ENCODE results near the gene RABEP2. TPM values are rescaled to one million over a fixed set of nuclear protein-coding genes. Genes with fewer than 3 reads are reported as not detected.

Gene RABEP2
- total and polyA plus RNA-seq, 5 experiments from 2014 or later: 2.8 to 35.7 (median 6.5) TPM

- Mint-ChIP-seq H3K4me1 (peaks cover 6 to 22% (median 14%) of the 10 kb centered on the region in 4 donors), H3K36me3 (no peaks in the 10 kb centered on the region), H3K4me3 (peak overlapping the region in 1 of 10 donors; percentile 24), H3K27ac (peak overlapping the region in 3 of 10 donors; percentile 15 to 73 (median 21)), H3K27me3 (no peaks in the 10 kb centered on the region), H3K9me3 (no peaks in the 10 kb centered on the region)
- POLR2A ChIA-PET: interaction anchor here (0.7 to 2.9 kb wide), 2 partner anchors 13 to 1799 kb away, joined by 3 to 20 read pairs; partner anchors contain the start of gene TUFM
- ATAC-seq: no peak
- DNase-seq: no peak
Measured at GRCh38 chr16:28859326-28859725, 65.7 kb downstream of the RABEP2 start.

- peaks cover 5 to 16% (median 8%) of the 10 kb centered on the region in 4 donors for H3K4me1 Mint-ChIP-seq
- H3K4me3 Mint-ChIP-seq: no peak overlapping the region
- no peak for ATAC-seq
- POLR2A ChIA-PET: interaction anchor here (2.9 kb wide), 1 partner anchor 12 kb away, joined by 20 read pairs; the partner anchor contains the start of gene TUFM
- DNase-seq: no peak
- no peaks in the 10 kb centered on the region for H3K36me3 Mint-ChIP-seq
- H3K9me3 Mint-ChIP-seq: no peaks in the 10 kb centered on the region
- peak overlapping the region in 1 of 10 donors; percentile 41 for H3K27ac Mint-ChIP-seq
- no peaks in the 10 kb centered on the region for H3K27me3 Mint-ChIP-seq
Measured at GRCh38 chr16:28858421-28858820, 66.6 kb downstream of the RABEP2 start.

Other genes starting within 250 kb of the RABEP2 start
- gene EIF3C, start 213.8 kb downstream of the RABEP2 start, total RNA-seq: 100 to 1,000 TPM; 271 to 279 TPM
- 100 to 1,000 TPM; 208 to 320 (median 221) TPM for gene EIF3C, start 213.8 kb downstream of the RABEP2 start, polyA plus RNA-seq
- 1 to 10 TPM; 5.8 to 6.2 TPM for gene NPIPB9, start 173.5 kb downstream of the RABEP2 start, total RNA-seq
- gene NPIPB9, start 173.5 kb downstream of the RABEP2 start, polyA plus RNA-seq: under 1 TPM in 2 of 3 donors, not detected in 1; 0.25 to 0.53 TPM
- 100 to 1,000 TPM; 310 to 339 TPM for gene ATXN2L, start 102.2 kb downstream of the RABEP2 start, total RNA-seq
- 10 to 100 TPM; 14.2 to 28.4 (median 19.5) TPM for gene ATXN2L, start 102.2 kb downstream of the RABEP2 start, polyA plus RNA-seq
- 100 to 1,000 TPM; 117 to 120 TPM for gene TUFM, start 78.9 kb downstream of the RABEP2 start, total RNA-seq
- gene TUFM, start 78.9 kb downstream of the RABEP2 start, polyA plus RNA-seq: 100 to 1,000 TPM; 141 to 155 (median 152) TPM
- 100 to 1,000 TPM; 110 to 117 TPM for gene SH2B1, start 61.4 kb downstream of the RABEP2 start, total RNA-seq
- gene SH2B1, start 61.4 kb downstream of the RABEP2 start, polyA plus RNA-seq: 1 to 10 TPM; 1.1 to 2.5 (median 2.2) TPM
- 1 to 10 TPM in 1 of 2 experiments, under 1 TPM in 1; 0.58 to 1.2 TPM for gene ATP2A1, start 46.8 kb downstream of the RABEP2 start, total RNA-seq
- gene ATP2A1, start 46.8 kb downstream of the RABEP2 start, polyA plus RNA-seq: not detected
- 1 to 10 TPM; 6.9 to 7.6 TPM for gene CD19, start 6.7 kb upstream of the RABEP2 start, total RNA-seq
- gene CD19, start 6.7 kb upstream of the RABEP2 start, polyA plus RNA-seq: under 1 TPM; 0.17 to 0.19 (median 0.19) TPM
- 100 to 1,000 TPM; 112 to 116 TPM for gene NFATC2IP, start 25.7 kb upstream of the RABEP2 start, total RNA-seq
- gene NFATC2IP, start 25.7 kb upstream of the RABEP2 start, polyA plus RNA-seq: 10 to 100 TPM; 22.8 to 30.2 (median 28.7) TPM
- 10 to 100 TPM; 38.1 to 45.0 TPM for gene SPNS1, start 49.5 kb upstream of the RABEP2 start, total RNA-seq
- 10 to 100 TPM; 12.7 to 29.7 (median 24.9) TPM for gene SPNS1, start 49.5 kb upstream of the RABEP2 start, polyA plus RNA-seq
- 100 to 1,000 TPM; 352 to 353 TPM for gene LAT, start 59.8 kb upstream of the RABEP2 start, total RNA-seq
- gene LAT, start 59.8 kb upstream of the RABEP2 start, polyA plus RNA-seq: 100 to 1,000 TPM; 255 to 308 (median 288) TPM

Measured in naive thymus-derived CD8-positive, alpha-beta T cell (primary cell).